Activated T-cell treated with anti-CD3 and anti-CD28 coated beads, Interleukin-2, amount 50 U/mL, for 72 hours (primary cell): ENCODE measurements around the gene RPS6KC1. TPM values are rescaled to one million over a fixed set of nuclear protein-coding genes. Genes with fewer than 3 reads are reported as not detected.
"Not testable (repeated sequence)": the region's sequence is repeated elsewhere in the genome, so short reads cannot be mapped to it uniquely, and the experiment has no call there.

Experiments
- ATAC-seq, 2 donors: fragments of 150-1000 bp; cut with Tn5 transposase; replicated peaks in 1 of 2; 2 replicates each; pipeline ENCODE4 v1.10.0; 2021; ENCODE audit warnings: moderate library complexity in 2 of 2, mild to moderate bottlenecking in 1 of 2
- DNase-seq, 2 donors: peaks; one replicate each; pipeline ENCODE4 v3.0.0; 2021 to 2022; ENCODE audit warnings: mixed read lengths in 1 of 2
- H3K27ac Mint-ChIP-seq: one replicate; pipeline ENCODE4 v1.8.0; 2022; ENCODE audit warnings: mild to moderate bottlenecking, moderate library complexity, mixed read lengths
- H3K27me3 Mint-ChIP-seq: one replicate; pipeline ENCODE4 v1.8.0; 2022; ENCODE audit warnings: low read depth, mixed read lengths
- H3K36me3 Mint-ChIP-seq, 2 donors: one replicate each; pipeline ENCODE4 v1.8.0; 2022; ENCODE audit warnings: mixed read lengths in 2 of 2, mild to moderate bottlenecking in 1 of 2; ENCODE audit not compliant: insufficient read depth in 2 of 2
- H3K4me1 Mint-ChIP-seq: one replicate; pipeline ENCODE4 v1.8.0; 2022; ENCODE audit warnings: low read depth, mixed read lengths
- H3K4me3 Mint-ChIP-seq, 2 donors: one replicate each; pipeline ENCODE4 v1.8.0; 2022; ENCODE audit warnings: mild to moderate bottlenecking in 2 of 2, mixed read lengths in 2 of 2, moderate library complexity in 2 of 2
- H3K9me3 Mint-ChIP-seq, 2 donors: one replicate each; pipeline ENCODE4 v1.8.0; 2022; ENCODE audit warnings: mixed read lengths in 2 of 2
- total RNA-seq, 2 donors: library from RNA; stranded (reverse); gene quantifications; one replicate each; pipeline ENCODE4 v1.2.3, GENCODE V29; 2022

Gene RPS6KC1
- total RNA-seq, 2 donors from 2014 or later = 11.3 to 12.4 TPM

DNA sequence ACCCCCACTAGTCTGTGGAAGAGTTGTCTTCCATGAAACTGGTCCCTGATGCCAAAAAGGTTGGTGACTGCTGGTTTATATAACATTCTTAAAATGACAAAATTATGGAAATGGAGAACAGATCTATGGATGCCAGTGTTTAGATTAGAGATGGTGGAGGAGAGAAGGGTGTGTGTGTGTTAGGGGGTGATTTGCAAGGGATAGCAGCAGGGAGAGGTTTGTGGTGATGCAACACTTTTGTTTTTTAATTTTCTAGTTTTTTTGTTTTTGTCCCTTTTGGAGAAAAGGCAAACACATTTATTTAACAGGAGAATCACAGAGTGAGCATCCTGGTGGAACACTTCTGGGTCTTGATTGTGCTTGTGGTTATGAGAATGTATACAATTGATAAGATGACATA, 143.8 kb downstream of the RPS6KC1 start:
- DNase-seq = no peak
- no peak for ATAC-seq
- H3K36me3 Mint-ChIP-seq = peaks cover 24 to 44% of the 10 kb centered on the region in 2 donors
- no peak overlapping the region for H3K27ac Mint-ChIP-seq
- no peaks in the 10 kb centered on the region for H3K4me1 Mint-ChIP-seq
- H3K27me3 Mint-ChIP-seq = no peaks in the 10 kb centered on the region
- H3K4me3 Mint-ChIP-seq = no peak overlapping the region
- peaks cover 18 to 26% of the 10 kb centered on the region in 2 donors for H3K9me3 Mint-ChIP-seq

DNA sequence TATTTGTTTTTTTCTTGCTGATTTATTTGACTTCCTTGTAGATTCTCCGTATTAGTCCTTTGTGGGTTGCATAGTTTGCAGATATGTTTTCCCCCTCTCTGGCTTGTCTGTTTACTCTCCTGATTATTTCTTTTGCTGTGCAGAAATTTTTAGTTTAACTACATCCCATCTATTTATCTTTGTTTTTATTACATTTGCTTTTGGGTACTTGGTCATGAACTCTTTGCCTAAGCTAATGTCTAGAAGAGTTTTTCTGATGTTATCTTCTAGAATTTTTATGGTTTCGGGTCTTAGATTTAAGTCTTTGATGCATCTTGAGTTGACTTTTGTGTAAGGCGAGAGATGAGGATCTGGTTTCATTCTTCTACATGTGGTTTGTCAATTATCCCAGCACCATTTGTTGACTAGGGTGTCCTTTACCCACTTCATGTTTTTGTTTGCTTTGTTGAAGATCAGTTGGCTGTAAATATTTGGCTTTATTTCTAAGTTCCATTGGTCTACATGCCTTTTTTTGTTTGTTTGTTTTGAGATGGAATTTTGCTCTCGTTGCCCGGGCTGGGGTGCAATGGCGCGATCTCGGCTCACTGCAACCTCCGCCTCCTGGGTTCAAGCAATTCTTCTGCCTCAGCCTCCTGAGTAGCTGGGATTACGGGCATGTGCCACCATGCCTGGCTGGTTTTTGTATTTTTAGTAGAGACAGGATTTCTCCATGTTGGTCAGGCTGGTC, 145.4 kb downstream of the RPS6KC1 start:
- not testable (repeated sequence) for ATAC-seq, H3K27ac Mint-ChIP-seq, H3K4me3 Mint-ChIP-seq, H3K4me1 Mint-ChIP-seq, H3K27me3 Mint-ChIP-seq, DNase-seq
- Mint-ChIP-seq H3K36me3 (peaks cover 25 to 47% of the 10 kb centered on the region in 2 donors), H3K9me3 (peaks cover 18 to 26% of the 10 kb centered on the region in 2 donors)

DNA sequence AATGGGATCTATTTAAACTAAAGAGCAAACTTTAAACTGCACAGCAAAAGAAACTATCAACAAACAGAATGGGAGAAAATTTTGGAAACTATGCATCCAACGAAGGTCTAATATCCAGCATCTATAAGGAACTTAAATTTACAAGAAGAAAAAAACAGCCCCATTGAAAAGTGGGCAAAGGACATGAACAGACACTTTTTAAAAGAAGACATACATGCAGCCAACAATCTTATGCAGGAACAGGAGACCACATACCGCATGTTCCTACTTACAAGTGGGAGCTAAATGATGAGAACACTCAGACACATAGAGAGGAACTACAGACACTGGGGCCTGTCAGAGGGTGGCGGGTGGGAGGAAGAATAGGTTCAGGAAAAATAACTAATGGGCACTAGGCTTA, 149.6 kb downstream of the RPS6KC1 start:
- peaks cover 16 to 29% of the 10 kb centered on the region in 2 donors for H3K36me3 Mint-ChIP-seq
- H3K4me1 Mint-ChIP-seq = no peaks in the 10 kb centered on the region
- DNase-seq (no peak), ATAC-seq (no peak)
- no peak overlapping the region for H3K27ac Mint-ChIP-seq
- no peak overlapping the region for H3K4me3 Mint-ChIP-seq
- peaks cover 12% of the 10 kb centered on the region in 2 donors for H3K9me3 Mint-ChIP-seq
- H3K27me3 Mint-ChIP-seq = no peaks in the 10 kb centered on the region

DNA sequence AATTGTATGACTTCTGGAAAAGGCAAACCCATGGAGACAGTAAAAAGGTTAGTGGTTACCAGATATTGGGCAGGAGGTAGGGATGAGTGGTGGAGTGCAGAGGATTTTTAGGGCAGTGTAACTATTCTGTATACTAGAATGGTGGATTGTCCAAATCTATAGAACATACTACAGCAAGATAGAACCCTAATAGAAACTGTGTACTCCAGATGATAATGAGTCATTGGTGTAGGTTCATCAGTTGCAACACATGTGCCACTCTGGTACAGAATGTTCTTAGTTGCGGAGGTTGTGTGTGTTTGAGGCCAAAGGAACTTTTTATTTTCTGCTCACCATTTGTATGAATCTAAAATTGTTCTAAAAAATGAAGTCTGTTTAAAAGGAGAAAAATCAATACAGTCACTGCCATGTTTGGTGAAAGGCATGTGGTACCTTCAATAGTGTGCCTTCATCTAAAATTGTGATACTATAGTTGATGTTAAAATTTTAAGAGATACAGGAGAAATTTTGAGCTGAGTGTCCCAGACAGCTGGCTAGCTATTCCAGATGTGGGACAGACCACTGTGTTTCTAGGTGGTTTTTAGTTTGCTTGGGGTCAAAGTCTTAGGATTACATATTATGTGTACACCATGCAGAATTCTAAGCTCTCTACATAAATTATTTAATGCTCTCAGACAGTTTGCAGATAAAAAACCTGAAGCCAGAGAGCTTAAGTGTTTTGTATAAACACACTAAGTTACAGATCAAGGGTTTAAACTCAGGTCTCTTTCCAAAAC, 150.5 kb downstream of the RPS6KC1 start:
- Mint-ChIP-seq H3K4me1 (no peaks in the 10 kb centered on the region), H3K4me3 (no peak overlapping the region), H3K36me3 (peaks cover 14 to 25% of the 10 kb centered on the region in 2 donors), H3K27me3 (no peaks in the 10 kb centered on the region), H3K27ac (peak overlapping the region; percentile 38), H3K9me3 (peaks cover 8% of the 10 kb centered on the region in 2 donors)
- DNase-seq (no peak), ATAC-seq (no peak)

DNA sequence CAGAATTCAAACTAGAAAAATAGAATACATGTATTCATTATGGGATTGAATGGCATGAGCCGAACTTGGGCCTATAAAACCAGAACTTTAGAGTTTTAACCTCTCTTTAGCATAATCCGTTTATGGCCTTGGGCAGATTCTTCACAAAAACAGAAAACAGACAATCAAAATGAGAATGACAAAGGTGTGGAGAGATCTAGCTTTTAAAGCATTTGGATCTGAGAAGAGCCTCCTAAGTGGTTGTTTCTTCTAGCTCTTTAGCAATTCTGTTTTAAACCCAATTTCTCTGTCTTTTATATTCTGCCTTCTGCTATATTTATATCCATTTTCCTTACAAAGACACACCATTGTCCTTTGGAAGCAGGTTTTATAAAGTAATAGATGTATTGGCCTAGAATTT, 160.2 kb downstream of the RPS6KC1 start:
- no peak overlapping the region for H3K4me3 Mint-ChIP-seq
- H3K36me3 Mint-ChIP-seq = peaks cover 10 to 18% of the 10 kb centered on the region in 2 donors
- DNase-seq = no peak

DNA sequence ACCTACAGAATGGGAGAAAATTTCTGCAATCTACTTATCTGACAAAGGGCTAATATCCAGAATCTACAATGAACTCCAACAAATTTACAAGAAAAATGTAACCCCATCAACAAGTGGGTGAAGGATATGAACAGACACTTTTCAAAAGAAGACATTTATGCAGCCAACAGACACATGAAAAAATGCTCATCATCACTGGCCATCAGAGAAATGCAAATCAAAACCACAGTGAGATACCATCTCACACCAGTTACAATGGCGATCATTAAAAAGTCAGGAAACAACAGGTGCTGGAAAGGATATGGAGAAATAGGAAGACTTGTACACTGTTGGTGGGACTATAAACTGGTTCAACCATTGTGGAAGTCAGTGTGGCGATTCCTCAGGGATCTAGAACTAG, 168.0 kb downstream of the RPS6KC1 start:
- not testable (repeated sequence) for H3K4me1 Mint-ChIP-seq, H3K27ac Mint-ChIP-seq

More for the DNA sequence above, 160.2 kb downstream of the RPS6KC1 start:
- no peak overlapping the region for H3K27ac Mint-ChIP-seq
- no peak for ATAC-seq
- peaks cover 5 to 7% of the 10 kb centered on the region in 2 donors for H3K9me3 Mint-ChIP-seq
- no peaks in the 10 kb centered on the region for H3K4me1 Mint-ChIP-seq
- no peaks in the 10 kb centered on the region for H3K27me3 Mint-ChIP-seq

DNA sequence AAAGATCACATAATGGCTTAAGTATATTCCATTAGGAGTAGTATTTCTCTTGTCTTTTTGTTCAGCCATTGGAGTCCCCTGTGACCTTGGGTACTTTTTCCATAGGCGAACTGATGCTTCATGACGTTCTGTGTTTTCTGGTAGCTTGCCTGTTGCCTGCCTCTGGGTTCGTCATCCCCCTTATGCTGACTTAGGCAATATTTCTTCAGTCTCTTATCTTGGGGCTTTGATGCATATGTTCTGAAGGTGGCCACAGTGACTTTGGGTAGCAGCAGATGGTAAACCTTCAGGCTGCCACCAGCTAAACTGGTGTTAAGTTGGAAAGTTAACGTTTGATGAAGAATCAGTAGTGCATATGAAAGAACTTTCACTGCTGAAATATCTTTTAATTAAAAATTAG, 170.2 kb downstream of the RPS6KC1 start:
- Mint-ChIP-seq H3K4me3 (no peak overlapping the region), H3K4me1 (no peaks in the 10 kb centered on the region), H3K27me3 (no peaks in the 10 kb centered on the region), H3K27ac (no peak overlapping the region), H3K9me3 (peaks cover 1 to 6% of the 10 kb centered on the region in 2 donors), H3K36me3 (no peaks in the 10 kb centered on the region)
- ATAC-seq (no peak), DNase-seq (no peak)

More for the DNA sequence above, 168.0 kb downstream of the RPS6KC1 start:
- ATAC-seq, H3K4me3 Mint-ChIP-seq, H3K27me3 Mint-ChIP-seq, H3K9me3 Mint-ChIP-seq, DNase-seq, H3K36me3 Mint-ChIP-seq: not testable (repeated sequence)

DNA sequence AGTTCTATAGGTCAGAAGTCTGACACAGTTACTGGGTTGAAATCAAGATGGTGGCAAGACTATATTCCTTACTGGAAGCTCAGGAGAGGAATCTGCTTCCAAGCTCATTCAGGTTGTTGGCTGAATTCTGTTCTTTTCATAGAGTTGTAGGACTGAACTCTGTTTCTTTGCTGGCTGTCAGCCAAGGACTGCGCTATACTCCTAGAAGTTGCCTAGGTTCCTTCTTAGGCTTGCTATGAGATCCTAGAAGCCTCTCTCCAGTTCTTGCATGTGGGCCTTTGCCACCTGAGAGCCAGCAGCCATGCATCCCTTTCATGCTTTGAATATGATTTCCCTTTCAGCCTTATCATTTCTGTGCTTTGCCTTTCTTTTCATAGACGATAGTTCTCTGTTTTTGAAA, 176.4 kb downstream of the RPS6KC1 start:
- ATAC-seq (no peak), DNase-seq (no peak)
- Mint-ChIP-seq H3K4me3 (no peak overlapping the region), H3K4me1 (no peaks in the 10 kb centered on the region), H3K36me3 (no peaks in the 10 kb centered on the region), H3K27ac (no peak overlapping the region), H3K27me3 (no peaks in the 10 kb centered on the region), H3K9me3 (no peaks in the 10 kb centered on the region)

DNA sequence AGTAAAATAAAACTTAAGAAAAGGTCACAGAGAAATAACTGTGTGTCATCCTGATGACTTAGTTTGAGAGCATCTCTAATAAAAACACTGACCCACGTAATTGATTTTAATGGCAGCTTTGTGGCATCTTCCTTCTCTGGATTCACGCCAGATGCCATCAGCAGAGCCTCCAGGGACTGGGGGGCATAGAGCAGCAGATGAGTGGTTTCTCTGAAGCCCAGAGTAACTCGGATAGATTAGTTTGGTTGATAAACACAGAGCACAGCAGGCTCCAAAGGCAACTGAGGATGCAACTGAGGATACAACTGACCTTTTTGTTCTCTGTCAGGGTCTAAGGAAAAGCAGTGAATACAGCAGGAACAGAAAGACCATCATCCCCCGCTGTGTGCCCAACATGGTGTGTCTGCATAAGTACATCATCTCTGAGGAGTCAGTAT, 180.8 kb downstream of the RPS6KC1 start:
- H3K4me3 Mint-ChIP-seq = no peak overlapping the region
- peaks cover 0 to 1% of the 10 kb centered on the region in 2 donors for H3K36me3 Mint-ChIP-seq
- H3K27ac Mint-ChIP-seq = no peak overlapping the region
- H3K27me3 Mint-ChIP-seq = no peaks in the 10 kb centered on the region
- no peak for DNase-seq
- H3K9me3 Mint-ChIP-seq = no peaks in the 10 kb centered on the region
- no peak for ATAC-seq
- no peaks in the 10 kb centered on the region for H3K4me1 Mint-ChIP-seq

DNA sequence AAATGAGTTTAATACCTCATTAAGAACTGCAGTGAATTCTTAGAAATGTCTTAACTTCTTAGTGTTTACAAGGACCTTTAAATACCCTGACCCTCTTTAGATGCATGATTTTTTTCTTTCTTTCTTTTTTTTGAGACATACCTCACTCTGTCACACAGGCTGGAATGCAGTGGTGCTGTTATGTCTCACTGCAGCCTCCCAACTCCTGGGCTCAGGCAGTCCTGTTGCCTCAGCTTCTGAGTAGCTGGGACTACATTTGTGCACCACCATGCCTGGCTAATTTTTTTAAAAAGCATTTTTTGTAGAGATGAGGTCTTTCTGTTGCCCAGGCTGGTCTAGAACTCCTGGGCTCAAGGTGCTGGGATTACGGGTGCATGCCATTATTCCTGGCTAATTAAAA, 191.8 kb downstream of the RPS6KC1 start:
- ATAC-seq (no peak), DNase-seq (no peak)
- H3K4me3 Mint-ChIP-seq = no peak overlapping the region
- no peaks in the 10 kb centered on the region for H3K36me3 Mint-ChIP-seq
- no peak overlapping the region for H3K27ac Mint-ChIP-seq
- no peaks in the 10 kb centered on the region for H3K27me3 Mint-ChIP-seq
- no peaks in the 10 kb centered on the region for H3K9me3 Mint-ChIP-seq
- no peaks in the 10 kb centered on the region for H3K4me1 Mint-ChIP-seq

DNA sequence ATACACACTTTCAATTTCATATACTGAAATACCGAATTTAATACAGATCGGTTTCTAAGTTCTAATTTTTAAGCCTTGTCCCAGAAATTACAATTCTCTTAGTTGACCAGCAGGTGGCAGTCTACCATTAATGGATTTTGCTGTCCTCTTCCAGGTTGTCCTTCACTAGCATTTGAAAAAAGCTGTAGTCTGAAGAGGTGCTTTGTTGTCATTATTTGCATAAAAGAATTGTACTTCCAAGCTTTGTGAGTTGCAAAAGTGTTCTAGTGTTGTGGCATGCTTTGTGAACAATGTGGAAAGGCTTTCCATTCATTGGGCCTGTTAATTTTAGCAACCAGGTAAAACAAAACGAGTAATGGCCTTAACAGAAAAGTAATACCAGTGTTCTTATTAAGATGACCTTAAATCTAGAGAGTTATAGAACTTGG, 193.6 kb downstream of the RPS6KC1 start:
- DNase-seq (peak; percentile 25 to 31), ATAC-seq (no peak)
- Mint-ChIP-seq H3K27ac (no peak overlapping the region), H3K9me3 (no peaks in the 10 kb centered on the region), H3K36me3 (no peaks in the 10 kb centered on the region), H3K4me3 (no peak overlapping the region), H3K4me1 (no peaks in the 10 kb centered on the region), H3K27me3 (no peaks in the 10 kb centered on the region)

DNA sequence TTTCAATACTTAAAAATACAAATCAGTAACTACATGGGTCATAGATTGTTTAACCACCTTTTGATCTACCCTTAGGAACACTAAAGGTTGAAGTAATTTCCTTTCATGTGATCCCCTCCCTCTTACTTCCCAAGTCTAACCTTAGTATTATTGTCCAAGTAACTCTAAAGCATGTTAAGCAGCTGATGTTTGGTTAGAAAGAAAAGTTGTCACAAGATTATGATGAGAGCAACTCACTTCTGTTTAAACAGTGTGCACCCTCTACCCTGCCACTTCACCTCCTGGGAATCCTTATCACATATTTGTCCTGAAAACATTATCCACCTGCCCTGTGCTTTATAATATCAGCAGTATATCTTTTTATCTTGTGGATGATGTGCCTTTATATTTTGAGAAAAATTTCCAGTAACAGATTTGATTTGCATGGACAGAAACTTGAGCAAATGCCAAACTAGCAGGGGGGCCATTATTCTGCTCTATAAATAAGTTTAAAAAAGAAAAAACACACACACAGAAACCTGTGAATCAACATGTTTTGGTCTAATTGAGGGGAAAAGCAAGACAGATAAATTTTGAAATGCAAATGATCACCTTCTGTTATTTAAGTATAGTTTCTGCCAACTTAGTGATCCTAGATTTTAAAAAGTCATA, 194.3 kb downstream of the RPS6KC1 start:
- H3K9me3 Mint-ChIP-seq = no peaks in the 10 kb centered on the region

DNA sequence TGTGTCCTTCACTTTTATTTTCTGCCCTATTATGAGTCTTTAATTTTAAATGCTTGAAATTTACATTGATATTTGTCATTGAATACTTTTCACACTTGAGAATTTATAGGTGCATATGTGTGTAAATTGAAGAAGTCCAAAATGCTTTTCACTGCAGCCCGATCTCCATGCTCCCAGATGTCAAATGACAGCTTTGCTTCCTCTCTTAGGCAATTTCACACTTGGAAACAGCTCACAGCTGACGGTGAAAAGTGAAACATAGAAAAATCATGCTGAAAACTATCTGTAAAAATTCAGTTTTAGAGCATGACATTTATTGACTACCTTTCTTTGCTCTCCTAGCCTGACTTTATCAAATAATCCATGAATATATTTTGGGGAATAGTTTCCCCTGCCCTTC, 196.0 kb downstream of the RPS6KC1 start:
- Mint-ChIP-seq H3K27ac (no peak overlapping the region), H3K9me3 (no peaks in the 10 kb centered on the region), H3K36me3 (no peaks in the 10 kb centered on the region), H3K27me3 (no peaks in the 10 kb centered on the region), H3K4me3 (no peak overlapping the region), H3K4me1 (no peaks in the 10 kb centered on the region)
- DNase-seq (no peak), ATAC-seq (no peak)

More for the DNA sequence above, 194.3 kb downstream of the RPS6KC1 start:
- H3K36me3 Mint-ChIP-seq = no peaks in the 10 kb centered on the region
- no peaks in the 10 kb centered on the region for H3K27me3 Mint-ChIP-seq
- H3K4me3 Mint-ChIP-seq = no peak overlapping the region
- H3K27ac Mint-ChIP-seq = no peak overlapping the region
- no peaks in the 10 kb centered on the region for H3K4me1 Mint-ChIP-seq
- DNase-seq (no peak), ATAC-seq (no peak)
